Daoy (cell line): ENCODE data around the gene RBM18. TPM values are rescaled to one million over a fixed set of nuclear protein-coding genes. Genes with fewer than 3 reads are reported as not detected.

Experiments
- DNase-seq: peaks from one replicate; pipeline ENCODE4 v3.0.0-alpha.2; 2015; ENCODE audit warnings: low read depth
- total RNA-seq: library from RNA; depleted of rRNA; stranded (reverse); fragments of >200 nt; shearing (Covaris generic); gene quantifications from 2 replicates; pipeline ENCODE4 v1.2.3, GENCODE V29; 2014

The RBM18 gene
- total RNA-seq, 1 experiment from 2014 or later = 21.8 TPM

DNA sequence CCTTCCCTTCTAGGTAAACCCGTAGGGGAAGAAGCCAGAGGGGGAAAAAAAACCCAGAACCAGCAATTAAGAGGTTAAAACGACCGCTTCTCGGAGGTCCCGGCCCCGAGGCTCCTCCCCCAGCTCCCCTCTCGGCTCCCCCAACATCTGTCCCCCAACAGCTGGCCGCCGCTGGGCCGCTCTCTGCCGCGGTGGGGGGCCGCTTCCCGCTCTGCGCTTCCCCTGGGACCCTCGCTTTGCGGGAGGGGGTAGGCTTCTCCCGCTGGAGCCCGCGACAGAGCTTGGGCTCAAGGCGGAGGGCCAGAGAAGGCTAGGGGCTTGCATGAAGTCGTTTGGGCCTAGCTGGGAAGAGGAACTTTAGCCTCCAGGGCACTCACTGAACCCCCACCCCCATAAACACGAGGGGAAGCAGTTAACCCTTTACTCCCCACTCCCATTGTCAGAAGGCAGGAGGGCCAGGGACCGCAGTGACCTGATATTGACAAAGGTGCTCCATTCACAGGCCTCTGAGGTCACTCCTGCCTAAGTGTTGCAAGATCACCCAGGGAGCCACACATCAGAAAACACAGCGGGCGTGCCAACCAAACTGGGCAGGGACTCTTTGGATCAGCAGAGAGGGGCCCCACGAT is 43.3 kb downstream of the RBM18 start:
- no peak for DNase-seq

DNA sequence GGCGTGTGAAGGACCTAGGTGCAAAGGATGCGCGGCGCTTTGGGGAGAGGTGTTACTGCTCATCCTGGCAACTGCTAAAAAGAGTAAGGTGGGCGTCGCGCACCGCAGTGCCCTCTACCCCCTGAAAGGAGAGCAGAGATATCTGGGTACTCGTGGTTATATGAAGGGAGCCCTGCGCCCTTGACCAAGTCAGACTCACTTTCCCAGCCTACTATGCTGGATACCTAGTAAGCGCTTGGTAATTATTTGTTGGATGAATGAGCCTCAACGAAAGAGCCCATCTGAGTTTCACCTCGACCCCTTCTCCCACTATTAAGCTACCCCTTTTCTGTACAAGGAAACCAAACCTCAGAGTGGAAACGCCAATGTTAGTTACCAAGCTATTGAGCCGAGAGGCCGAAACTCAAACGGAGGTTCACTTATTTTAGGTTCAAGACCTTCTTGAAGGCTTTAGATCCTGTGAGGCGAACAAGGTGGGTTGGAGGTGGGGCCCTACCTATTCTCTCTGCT is 43.9 kb downstream of the RBM18 start:
- DNase-seq = no peak

DNA sequence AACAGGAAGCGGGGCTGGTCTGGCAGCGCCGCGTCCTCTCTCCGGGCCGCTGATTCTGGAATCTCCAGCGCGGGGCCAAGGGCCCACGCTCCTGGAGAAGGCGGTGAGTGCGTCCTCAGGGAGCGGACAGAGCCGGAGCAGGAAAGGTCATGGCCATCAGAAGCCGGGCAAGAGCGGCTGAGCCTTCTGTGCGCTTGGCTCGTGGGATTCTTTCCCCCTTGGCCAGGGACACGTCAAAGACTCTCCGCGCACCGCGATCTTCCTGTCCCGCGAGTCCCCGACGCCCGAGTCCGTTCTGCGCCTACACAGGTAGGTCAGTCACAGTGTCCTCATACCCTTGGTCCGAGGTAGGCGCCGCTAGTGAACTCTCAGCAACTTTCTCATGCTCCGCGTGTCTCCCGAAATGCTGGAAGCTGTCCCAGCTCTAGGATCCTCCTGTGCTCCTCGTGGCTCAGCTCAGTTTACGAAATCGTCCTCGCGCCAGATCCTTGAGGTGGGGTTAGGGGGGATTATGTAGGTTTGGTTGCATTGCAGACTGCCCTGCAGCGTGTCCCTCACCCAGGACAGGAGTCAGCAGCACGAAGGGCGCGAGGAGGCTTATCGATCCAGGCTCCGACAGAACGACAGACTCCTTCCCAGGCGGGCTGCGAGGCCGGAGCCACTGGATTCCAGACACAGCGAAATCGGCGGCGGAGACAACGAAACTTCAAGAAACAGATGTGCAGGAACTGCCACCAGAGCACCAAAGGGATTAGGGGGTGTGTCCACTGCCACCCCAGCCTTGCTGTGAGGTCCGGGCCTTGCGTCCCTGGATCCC is 44.6 kb downstream of the RBM18 start:
- DNase-seq = no peak

DNA sequence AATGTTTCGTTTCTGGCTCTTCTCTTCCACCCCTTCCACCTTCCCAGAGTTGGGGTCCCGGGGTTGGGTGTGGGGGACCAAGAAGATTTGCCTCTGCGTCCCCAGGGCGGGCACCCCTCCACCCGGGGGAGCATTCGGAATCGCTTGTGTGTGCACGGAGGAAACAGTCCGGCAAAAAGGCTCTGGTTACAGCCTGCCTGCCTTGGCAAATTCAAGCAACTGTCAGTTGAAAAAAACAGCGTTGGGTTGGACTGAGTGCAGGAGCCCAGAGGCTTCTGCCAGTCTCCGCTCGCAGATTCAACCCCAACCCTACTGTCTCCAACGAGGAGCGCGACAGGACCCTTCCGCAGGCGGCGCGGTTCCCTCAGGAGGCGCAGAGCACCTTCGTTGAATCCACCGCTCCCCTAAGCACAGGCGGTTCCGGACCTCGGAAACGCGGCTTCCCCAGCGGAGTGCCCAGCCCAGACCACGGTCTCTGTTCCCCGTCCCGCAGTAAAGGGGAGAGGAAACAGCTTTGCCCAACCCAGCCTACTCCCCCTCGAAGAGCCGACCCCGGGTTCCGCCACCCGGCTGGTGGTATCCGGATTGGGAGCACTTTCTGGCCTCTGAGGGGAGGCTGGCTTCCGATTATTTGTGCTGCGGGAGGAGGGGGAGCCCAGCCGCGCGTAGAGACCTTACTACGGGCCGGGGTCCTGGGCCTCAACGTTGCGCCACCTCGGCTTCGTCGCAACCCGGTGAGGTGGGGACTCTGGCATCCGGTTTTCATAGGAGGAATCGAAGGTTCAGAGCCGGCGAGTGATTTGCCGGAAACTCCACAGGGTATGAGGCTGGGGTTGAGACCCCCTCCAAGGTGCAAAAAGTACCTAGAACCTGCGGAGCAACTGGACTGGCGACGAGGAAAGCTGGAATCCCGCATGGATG is 45.4 kb downstream of the RBM18 start:
- DNase-seq = no peak

DNA sequence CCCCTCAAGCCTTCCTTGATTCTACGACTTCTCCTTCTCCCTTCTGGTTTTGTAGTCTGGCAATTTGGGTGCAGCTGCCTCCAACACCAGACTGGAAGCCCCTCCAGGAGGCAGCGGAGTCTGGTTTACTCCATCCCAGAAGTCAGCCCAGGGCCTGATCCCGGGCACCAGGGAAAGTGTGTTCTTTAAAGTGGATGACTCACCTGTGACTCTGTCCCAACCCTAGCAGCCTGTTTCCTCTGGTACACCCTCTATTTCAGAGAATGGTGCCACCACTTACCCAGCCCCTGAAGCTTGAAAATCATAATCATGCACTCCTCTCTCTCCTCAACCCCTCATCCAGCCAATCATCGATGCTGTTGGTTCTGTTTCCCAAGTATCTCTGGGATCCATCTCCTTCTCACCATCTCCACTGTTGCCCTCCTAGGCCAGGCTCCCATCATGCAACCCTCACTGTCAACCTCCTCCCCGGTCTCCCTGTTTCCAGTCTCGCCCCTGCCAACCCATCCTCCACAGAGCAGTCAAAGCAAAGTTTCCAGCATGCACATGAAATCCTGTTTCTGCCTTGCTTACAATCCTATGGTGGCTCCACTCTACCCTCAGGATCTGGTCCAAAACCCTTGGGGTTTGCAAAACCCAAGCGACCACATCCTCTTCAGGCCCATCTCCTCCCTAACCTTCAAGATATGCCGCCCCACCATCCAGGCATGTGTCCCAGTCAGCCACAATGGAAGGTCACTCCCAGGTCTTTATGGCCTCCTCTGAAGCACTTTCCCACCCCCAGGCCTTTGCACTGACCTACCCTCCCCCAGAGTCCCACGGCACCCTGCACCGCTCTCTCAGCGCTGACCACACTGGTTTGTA is 46.3 kb downstream of the RBM18 start:
- DNase-seq = peak; percentile 49

DNA sequence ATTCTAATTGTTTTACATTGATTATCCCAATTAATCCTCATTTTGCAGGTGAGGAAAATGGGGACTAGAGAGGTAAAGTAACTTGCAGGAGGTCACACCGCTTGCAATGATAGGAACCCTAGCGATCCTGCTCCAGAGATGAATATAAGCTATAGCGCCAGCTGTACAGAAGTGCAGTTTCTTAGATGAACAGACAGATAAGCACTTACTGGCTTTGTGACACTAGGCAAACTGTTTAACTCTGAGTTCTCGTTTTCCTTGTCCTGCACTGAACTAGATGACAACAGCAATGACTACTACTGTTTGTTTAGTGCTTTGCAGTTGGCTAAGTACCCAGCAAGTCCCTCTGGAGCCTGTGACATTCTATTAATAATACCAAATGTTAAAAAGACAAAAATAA is 47.0 kb downstream of the RBM18 start:
- DNase-seq = no peak

DNA sequence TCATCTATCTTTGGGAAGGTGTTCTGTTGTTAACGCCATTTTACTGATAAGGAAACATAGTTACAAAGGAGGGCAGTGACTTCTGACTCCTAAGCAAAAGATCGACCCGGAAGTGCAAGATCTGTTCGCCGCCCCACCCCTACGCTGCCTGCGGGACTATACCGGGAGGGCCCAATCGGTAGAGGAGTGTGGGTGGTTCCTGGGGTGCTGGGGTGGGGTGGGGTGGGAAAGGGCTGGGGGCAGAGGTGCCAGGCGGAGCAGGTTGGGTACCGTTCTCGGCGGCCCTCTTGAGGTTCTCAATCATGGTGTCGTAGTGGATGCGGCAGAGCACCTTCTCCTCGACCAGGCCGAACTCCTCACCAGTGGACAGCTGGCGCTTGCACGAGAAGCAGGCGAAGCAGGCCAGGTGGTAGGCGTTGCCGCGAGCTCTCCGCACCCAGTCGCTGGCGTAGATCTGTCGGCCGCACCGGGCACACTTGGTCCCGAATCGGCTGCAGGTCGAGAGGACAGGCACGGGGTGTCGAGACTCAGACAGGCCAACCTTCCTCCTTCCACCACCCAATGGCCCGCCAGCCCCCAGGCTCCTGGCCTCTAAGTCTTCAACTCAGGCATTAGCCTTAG is 47.7 kb downstream of the RBM18 start:
- no peak for DNase-seq

DNA sequence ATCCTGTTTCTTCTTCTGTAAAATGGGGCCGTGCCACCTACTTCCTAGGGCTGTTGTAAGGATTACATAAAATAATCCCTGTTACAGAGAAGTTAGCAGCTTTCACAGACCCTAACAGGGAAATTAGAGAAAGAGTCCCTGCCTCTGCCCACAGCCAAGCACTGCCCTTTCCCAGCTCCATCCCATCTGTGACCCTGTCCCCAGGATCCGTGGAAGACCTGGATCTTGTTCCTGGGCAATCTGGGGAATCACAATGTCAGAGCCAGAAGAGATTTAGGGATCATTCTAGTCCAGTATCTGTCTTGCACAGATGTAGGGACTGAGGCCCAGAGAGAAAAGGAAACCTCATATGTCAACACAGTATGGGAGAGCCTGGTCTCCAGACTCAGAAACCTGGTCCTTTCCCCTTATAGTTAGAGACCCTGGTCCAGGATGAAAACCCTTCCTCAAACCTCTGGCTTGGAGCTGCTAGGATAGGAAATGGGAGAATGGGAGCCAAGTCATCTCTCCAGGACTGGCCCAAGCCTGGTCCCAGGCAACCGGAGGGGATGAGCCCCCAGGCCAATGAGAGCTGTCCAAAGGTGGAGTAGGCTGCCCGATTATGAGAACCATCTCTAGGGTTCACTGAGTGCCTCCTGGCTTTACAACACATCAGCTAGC is 48.4 kb downstream of the RBM18 start:
- no peak for DNase-seq

DNA sequence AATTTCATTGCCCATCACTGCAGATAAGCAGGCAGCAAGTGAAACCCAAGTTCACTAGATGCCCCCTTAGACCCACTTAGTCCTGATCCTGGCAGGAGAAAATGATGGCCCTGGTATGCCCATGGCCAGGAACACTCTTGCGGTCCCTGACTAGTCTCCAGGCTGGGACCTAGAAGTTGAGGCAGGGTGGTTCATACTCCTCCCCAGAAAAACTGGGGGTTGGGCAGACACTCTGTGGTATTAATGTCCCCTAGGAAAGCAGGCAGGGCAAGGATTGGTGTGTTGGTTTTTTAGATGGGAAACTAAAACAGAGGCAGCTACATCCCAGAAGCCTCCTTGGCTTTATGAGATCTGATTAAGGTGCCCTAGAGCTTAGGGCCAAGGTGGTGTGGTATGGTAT is 49.0 kb downstream of the RBM18 start:
- no peak for DNase-seq

DNA sequence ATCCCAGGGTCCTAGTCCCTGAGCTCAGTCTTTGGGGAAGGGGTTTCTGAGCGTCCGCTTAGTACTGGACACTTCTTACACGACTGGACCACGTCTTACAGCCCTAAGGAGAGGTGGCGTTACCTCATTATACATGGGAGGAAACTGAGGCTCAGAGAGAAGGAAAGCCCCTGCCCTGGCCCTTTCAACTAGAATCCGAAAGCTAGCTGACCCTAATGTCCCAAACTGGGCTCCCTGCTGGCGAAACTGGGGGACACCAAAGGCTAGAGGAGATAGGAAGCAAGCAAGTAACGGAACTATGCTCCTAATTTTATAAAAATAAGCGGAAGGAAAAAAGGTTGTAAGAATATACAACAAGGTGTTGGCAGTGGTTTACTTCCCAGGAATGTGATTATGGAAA is 50.1 kb downstream of the RBM18 start:
- DNase-seq = no peak

DNA sequence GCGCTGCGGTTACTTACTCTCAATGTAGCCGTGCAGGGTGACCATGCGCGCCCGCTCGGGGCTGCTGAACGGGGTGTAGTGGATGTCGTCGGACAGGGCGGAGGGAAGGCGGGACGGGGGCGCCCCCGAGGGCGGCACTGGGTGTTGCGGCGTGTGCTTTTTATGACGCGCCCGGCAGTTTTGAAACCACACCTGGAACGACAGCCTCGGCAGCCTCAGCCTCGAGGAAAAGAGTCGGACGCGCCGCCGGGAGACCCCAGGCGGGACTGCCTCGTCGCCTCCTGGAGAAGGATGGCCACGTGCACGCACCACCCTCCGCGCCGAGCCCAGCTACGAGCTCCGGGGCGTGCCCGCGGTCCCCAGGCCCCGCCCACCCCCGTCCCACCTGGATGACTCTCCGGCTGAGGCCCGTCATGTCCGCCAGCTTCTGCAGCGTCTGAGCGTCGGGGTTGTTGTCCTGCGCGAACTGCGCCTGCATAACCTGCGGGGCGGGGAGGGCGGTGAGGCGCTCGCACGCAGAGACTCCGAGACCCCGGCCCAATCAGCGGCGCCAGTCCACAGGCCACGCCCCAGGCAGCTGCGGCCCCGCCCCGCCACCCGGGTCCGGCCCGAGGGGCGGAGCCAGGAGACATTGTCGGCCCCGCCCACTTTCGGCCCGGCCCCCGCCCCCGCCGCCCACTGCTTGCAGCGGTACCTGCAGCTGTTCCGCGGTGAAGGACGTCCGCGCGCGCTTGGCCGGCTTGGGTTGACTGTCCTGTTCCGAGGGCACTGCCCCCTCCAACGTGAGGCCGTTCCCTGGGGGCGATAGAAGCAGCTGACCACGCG is 50.8 kb downstream of the RBM18 start:
- peak; percentile 90 for DNase-seq

DNA sequence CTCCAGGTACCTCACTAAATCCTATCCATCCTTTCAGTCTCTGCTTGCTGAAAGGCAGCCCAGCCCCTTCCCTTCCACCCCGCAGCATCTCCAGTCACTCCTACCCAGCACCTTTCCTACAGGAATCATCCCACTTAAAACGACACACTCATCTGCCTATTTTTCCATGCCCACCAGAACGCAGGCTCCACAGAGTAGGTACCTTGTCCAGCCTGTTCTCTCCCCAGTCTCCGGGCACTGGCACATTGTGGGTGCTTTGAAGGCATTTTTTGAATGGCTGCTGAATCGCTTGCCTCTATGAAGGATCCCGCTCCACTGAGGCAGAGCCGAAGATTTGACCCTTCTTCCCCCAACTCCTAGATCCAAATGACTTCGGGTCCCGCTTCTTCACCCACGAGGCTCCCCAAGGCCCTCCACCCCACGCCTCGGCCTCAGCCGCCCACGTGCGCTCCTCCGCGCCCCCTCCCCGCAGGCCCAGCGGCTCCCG is 51.5 kb downstream of the RBM18 start:
- no peak for DNase-seq

DNA sequence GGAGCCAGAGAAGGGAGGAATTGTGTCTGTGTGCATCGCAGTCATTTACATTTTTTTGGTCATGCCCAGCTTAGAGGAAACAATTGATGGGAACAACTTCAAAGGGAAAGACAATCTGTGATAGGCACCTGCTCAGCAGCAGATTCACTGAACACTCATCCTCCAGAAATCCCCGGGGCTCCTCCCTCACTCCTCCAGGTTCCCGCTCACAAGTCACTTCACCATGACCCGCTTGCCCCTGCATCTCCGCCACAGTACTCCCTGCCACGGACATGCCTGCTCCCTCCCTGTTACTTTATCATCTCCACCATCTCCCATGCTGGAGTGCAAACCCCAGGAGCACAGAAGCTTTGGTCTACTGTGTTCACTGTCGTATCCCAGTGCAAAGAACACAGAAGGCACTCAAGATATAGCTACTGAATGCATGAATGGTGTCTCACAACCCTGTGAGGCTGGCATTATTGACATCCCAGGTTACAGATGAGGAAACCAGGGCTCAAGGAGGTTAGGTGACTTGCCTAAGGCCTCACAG is 52.1 kb downstream of the RBM18 start:
- DNase-seq = no peak

DNA sequence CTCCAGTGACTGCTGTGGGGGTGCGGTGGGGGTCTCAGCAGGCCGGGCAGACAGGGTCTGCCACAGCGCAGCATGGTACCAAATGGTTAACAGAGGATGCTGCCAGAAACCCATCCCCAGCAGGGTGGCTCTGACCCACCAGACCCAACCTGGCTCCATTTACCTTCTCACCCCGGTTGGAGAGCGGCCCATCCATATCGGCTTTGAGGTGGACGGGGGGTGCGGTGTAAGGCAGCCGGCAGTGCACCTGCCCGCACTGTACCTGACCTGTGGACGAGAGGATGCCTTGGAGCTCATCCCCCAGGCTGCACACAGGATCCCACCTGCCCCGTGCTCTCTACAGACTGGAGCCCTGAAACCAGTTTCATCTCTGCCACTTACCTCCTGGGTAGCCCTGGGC is 55.2 kb downstream of the RBM18 start:
- no peak for DNase-seq

DNA sequence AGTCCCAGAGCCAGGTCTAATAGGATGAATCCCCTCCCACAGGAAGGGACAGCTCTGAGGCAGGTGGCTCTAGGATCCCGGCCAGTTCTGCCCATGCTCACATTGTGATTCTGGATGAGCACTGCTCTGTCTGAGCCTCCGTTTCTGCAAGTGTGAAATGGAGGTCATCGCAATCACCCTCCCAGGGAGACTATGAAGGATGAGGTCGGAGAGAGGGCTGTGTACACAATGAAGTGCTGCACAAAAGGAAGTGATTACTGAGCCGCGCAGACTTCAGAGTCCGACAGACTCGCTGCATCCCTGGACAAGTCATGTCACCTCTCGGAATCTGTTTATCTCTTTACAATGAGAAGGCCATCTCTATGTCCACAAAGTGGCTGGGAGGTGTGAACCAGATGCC is 57.5 kb downstream of the RBM18 start:
- DNase-seq = no peak

DNA sequence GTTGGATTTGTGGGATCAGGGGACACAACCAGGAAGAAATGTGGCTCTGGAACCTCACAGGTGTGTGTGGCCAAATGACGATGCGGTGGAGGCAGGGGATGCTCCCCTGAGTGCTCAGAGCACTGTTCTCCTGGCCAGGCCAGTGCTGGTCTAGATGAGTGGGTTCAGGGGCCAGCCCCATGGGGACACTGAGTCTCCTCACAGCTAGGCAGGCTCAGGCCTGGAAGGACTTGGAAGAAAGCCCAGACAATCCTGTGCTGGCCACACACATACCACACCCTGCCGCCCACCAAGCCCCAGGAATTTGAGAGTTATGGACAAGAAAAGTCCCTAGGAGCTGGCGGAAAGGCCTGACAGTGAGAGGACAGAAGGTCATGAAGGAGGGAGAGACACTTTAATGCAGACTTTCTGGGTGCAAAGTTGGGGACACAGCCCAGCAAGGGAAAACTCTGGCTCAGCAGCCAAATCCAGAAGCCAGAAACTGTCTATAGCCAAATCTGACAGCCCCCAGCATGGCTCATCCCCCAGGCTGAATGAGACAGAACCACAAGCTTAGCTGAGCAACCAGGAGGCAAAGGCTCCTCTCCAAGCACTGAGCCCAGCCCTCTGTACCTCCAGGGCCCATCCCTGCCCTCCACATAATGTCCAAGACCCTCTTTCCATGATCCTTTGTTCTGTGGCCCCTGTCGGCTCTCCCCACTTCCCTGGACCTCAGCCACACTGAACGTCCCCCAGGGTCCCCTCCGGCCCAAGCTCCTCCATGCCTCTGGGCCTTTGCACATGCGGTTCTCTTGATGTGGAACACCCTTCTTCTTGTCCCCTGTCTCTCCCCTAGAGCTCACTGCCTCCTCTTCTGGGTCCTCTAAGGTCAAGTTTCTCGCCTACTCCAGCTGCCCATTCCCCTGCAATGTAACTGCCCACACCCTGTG is 58.3 kb downstream of the RBM18 start:
- DNase-seq = peak; percentile 61

DNA sequence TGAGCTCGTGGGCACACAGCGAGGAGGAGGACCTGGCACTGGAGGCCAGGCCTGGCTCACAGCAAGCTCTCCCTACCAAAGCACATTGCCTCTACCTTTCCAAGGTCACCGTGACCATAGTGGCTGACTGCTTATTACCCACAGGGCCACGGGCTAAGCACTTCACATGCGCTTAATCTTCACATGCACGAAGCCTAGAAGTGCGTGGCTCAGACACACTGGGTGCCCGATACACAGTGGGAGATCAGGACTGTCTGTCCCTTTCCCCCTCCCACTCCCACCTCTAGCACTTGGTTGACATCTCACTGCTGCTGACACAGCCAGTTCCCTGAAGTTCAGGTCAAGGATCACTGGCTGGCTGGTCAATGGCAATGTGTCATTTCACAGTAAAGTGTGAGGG is 59.5 kb downstream of the RBM18 start:
- DNase-seq = no peak

DNA sequence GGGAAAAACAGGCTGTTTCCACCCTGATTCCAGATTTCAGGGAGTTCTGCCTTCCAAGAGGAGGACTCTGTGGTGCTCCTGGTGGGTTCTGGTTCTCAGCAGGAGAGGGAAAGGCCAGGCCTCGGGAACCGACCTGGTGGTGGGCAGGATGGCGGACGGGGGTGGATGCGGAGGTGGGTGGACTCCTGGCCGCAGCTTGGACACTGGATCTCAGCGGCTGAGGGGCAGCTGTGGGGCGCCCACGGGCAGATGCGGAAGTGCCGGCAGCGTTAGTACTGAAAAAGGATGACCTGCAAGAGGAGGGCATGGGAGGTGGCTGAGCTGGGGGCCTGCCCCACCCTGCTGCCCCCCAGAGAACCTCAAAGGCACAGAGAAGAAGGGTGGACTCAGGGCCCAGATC is 60.1 kb downstream of the RBM18 start:
- no peak for DNase-seq
